Upper lobe of left lung (tissue), 6 donors: ENCODE measurements around the gene UBASH3B. TPM values are rescaled to one million over a fixed set of nuclear protein-coding genes. Genes with fewer than 3 reads are reported as not detected.

Source experiments
- ATAC-seq, 2 donors: fragments of 200-7000 bp; cut with Tn5 transposase; one replicate each; pipeline ENCODE4 v1.9.1; 2022; ENCODE audit warnings: mild to moderate bottlenecking in 2 of 2, moderate library complexity in 2 of 2; ENCODE audit not compliant: low FRiP score in 2 of 2
- DNase-seq, 2 donors: peaks; one replicate each; pipeline ENCODE4 v3.0.0-alpha.2; 2019 to 2020
- H3K27ac ChIP-seq, 4 donors: fragments of 200-600 bp; sonication (generic); one replicate each; pipeline ENCODE4 v1.5.1; 2016 to 2019
- H3K27me3 ChIP-seq, 4 donors: fragments of 200-600 bp; sonication (generic); one replicate each; pipeline ENCODE4 v1.5.1; 2017 to 2019
- H3K36me3 ChIP-seq, 4 donors: fragments of 200-600 bp; sonication (generic); one replicate each; pipeline ENCODE4 v1.5.1; 2016 to 2019
- H3K4me1 ChIP-seq, 4 donors: fragments of 200-600 bp; sonication (generic); one replicate each; pipeline ENCODE4 v1.5.1; 2018 to 2019
- H3K4me3 ChIP-seq, 4 donors: fragments of 200-600 bp; sonication (generic); one replicate each; pipeline ENCODE4 v1.5.1; 2017 to 2019; ENCODE audit warnings: mild to moderate bottlenecking in 2 of 4, moderate library complexity in 1 of 4
- H3K9me3 ChIP-seq, 4 donors: fragments of 200-600 bp; sonication (generic); one replicate each; pipeline ENCODE4 v1.5.1; 2018 to 2019
- CTCF ChIP-seq, 6 experiments: fragments of 450-650 bp in 4 of 6; fragments of 200-600 bp in 2 of 6; sonication (generic) in 2 of 6; IDR thresholded peaks; one replicate each; pipeline ENCODE4 v1.5.1; 2016 to 2019; ENCODE audit warnings: antibody characterized with exemption in 6 of 6
- EP300 ChIP-seq, 4 donors: sonication (generic); formaldehyde crosslinking; IDR thresholded peaks; one replicate each; pipeline ENCODE4 v1.5.1; 2017; ENCODE audit warnings: antibody characterized with exemption in 4 of 4, control low read depth in 2 of 4
- POLR2A ChIP-seq, 4 donors: fragments of 450-650 bp; IDR thresholded peaks; one replicate each; pipeline ENCODE4 v1.5.1; 2016 to 2017; ENCODE audit warnings: antibody characterized with exemption in 4 of 4, mild to moderate bottlenecking in 2 of 4
- POLR2AphosphoS5 ChIP-seq, 2 donors: sonication (generic); formaldehyde crosslinking; IDR thresholded peaks; one replicate each; pipeline ENCODE4 v1.5.1; 2017; ENCODE audit warnings: antibody characterized with exemption in 2 of 2
- WGBS, 2 donors: methylation state at CpG; one replicate each; pipeline ENCODE4 v1.1.5; 2017 to 2018; 5-methylcytosine and 5-hydroxymethylcytosine counted together
- total RNA-seq, 6 donors: library from RNA; depleted of rRNA in 4 of 6; stranded (reverse); fragments of >200 nt in 4 of 6; gene quantifications; one replicate each; pipeline versions ENCODE4 v1.1.0 to v1.2.1, GENCODE V29; 2016 to 2021
- donor health status: DM: no; HTN: no; CAD: no; lungs with moderate emphysema.
- donor health status: DM: no; HTN: yes; CAD: no; lungs with severe emphysema.

UBASH3B gene
- total RNA-seq, 6 donors from 2014 or later: 24.0 to 54.2 (median 40.4) TPM

GRCh38 chr11:122775675-122776271, 120.3 kb downstream of the UBASH3B start:
- no peak overlapping the region for H3K27ac ChIP-seq
- H3K27me3 ChIP-seq: no peaks in the 10 kb centered on the region
- DNase-seq (no peak), ATAC-seq (no peak)
- H3K4me3 ChIP-seq: no peak overlapping the region
- H3K9me3 ChIP-seq: no peaks in the 10 kb centered on the region
- H3K4me1 ChIP-seq: peaks cover 0 to 10% (median 2%) of the 10 kb centered on the region in 4 donors
- H3K36me3 ChIP-seq: peaks cover 0 to 5% (median 0%) of the 10 kb centered on the region in 4 donors
- TF ChIP-seq CTCF (IDR thresholded peaks at IDR 0.05) (no peak), EP300 (IDR thresholded peaks at IDR 0.05) (no peak)
- 62 to 67% methylated on average over 3 of the region's 3 CpGs for WGBS, 2 donors

GRCh38 chr11:122776546-122776945, 121.0 kb downstream of the UBASH3B start:
- ATAC-seq (no peak), DNase-seq (no peak)
- no peak overlapping the region for H3K27ac ChIP-seq
- H3K36me3 ChIP-seq: peaks cover 0 to 5% (median 0%) of the 10 kb centered on the region in 4 donors
- H3K4me3 ChIP-seq: no peak overlapping the region
- no peak for TF ChIP-seq POLR2A (IDR thresholded peaks at IDR 0.05)
- TF ChIP-seq POLR2AphosphoS5 (IDR thresholded peaks at IDR 0.05): no peak
- TF ChIP-seq CTCF (IDR thresholded peaks at IDR 0.05): no peak
- H3K4me1 ChIP-seq: peaks cover 0 to 18% (median 7%) of the 10 kb centered on the region in 4 donors
- 73 to 79% methylated on average over 4 of the region's 4 CpGs for WGBS, 2 donors
- no peaks in the 10 kb centered on the region for H3K9me3 ChIP-seq
- no peaks in the 10 kb centered on the region for H3K27me3 ChIP-seq

GRCh38 chr11:122777343-122777742, 121.8 kb downstream of the UBASH3B start:
- DNase-seq (no peak), ATAC-seq (no peak)
- Histone ChIP-seq H3K4me1 (peaks cover 0 to 22% (median 8%) of the 10 kb centered on the region in 4 donors), H3K4me3 (no peak overlapping the region), H3K9me3 (no peaks in the 10 kb centered on the region), H3K27me3 (no peaks in the 10 kb centered on the region), H3K36me3 (peaks cover 0 to 5% (median 0%) of the 10 kb centered on the region in 4 donors), H3K27ac (no peak overlapping the region)
- 51 to 61% methylated on average over 2 to 3 of the region's 3 CpGs for WGBS, 2 donors
- no peak for TF ChIP-seq EP300 (IDR thresholded peaks at IDR 0.05)
- no peak for TF ChIP-seq CTCF (IDR thresholded peaks at IDR 0.05)
- no peak for TF ChIP-seq POLR2A (IDR thresholded peaks at IDR 0.05)
- TF ChIP-seq POLR2AphosphoS5 (IDR thresholded peaks at IDR 0.05): no peak

GRCh38 chr11:122778148-122778547, 122.6 kb downstream of the UBASH3B start:
- no peaks in the 10 kb centered on the region for H3K9me3 ChIP-seq

More at GRCh38 chr11:122778148-122778547, 122.6 kb downstream of the UBASH3B start:
- Histone ChIP-seq H3K27ac (no peak overlapping the region), H3K27me3 (no peaks in the 10 kb centered on the region), H3K4me1 (peaks cover 0 to 22% (median 8%) of the 10 kb centered on the region in 4 donors), H3K4me3 (no peak overlapping the region), H3K36me3 (peaks cover 0 to 9% (median 3%) of the 10 kb centered on the region in 4 donors)
- no peak for DNase-seq
- WGBS, 2 donors: 60 to 75% methylated on average over 2 of the region's 2 CpGs
- TF ChIP-seq EP300 (IDR thresholded peaks at IDR 0.05) (no peak), CTCF (IDR thresholded peaks at IDR 0.05) (no peak), POLR2AphosphoS5 (IDR thresholded peaks at IDR 0.05) (no peak), POLR2A (IDR thresholded peaks at IDR 0.05) (no peak)
- no peak for ATAC-seq
